ENCODE data around the gene FABP6.

- TF ChIP-seq CTCF (IDR thresholded peaks at IDR 0.05) (no peak), POLR2AphosphoS5 (IDR thresholded peaks at IDR 0.05) (no peak), POLR2A (IDR thresholded peaks at IDR 0.05) (no peak)
Observed at GRCh38 chr5:160285316-160285715, 56.0 kb downstream of the FABP6 start.
